Measurements from ENCODE around the gene EXD1.
A peak's percentile ranks its signal among the peaks of the same experiment; 100 is the strongest.

The EXD1 gene

GRCh38 chr15:41254560-41254959, 24.0 kb upstream of the EXD1 start:
- no peak for TF ChIP-seq YY1 (IDR thresholded peaks at IDR 0.05; ENCODE audit: low read depth)
- no peak for TF ChIP-seq EP300 (IDR thresholded peaks at IDR 0.05; ENCODE audit: borderline replicate concordance)
- TF ChIP-seq CREB1 (IDR thresholded peaks at IDR 0.05; ENCODE audit: low read depth), result no peak
- no peak for TF ChIP-seq MAX (IDR thresholded peaks at IDR 0.05)
- TF ChIP-seq REST (IDR thresholded peaks at IDR 0.05; ENCODE audit: low read depth), result no peak
- TF ChIP-seq TCF12 (IDR thresholded peaks at IDR 0.05; ENCODE audit: low read depth), result no peak
- no peak for TF ChIP-seq TEAD4 (IDR thresholded peaks at IDR 0.05)
- no peak for TF ChIP-seq EGR1 (IDR thresholded peaks at IDR 0.05)
- no peak for TF ChIP-seq CEBPB (IDR thresholded peaks at IDR 0.05)
- TF ChIP-seq ZBTB7A (IDR thresholded peaks at IDR 0.05; ENCODE audit: low read depth), result no peak
- no peak for TF ChIP-seq FOXM1 (IDR thresholded peaks at IDR 0.05; ENCODE audit: borderline replicate concordance, low read depth)
- no peak for TF ChIP-seq USF1 (IDR thresholded peaks at IDR 0.05)
- no peak for TF ChIP-seq TAF1 (IDR thresholded peaks at IDR 0.05; ENCODE audit: low read depth)
- no peak for TF ChIP-seq NFIC (IDR thresholded peaks at IDR 0.05)
- TF ChIP-seq RAD21 (IDR thresholded peaks at IDR 0.05; ENCODE audit: low read depth), result no peak

GRCh38 chr15:41251411-41251810, 20.9 kb upstream of the EXD1 start:
- no peak for TF ChIP-seq EGR1 (IDR thresholded peaks at IDR 0.05)
- TF ChIP-seq TEAD4 (IDR thresholded peaks at IDR 0.05), result no peak
- no peak for TF ChIP-seq EP300 (IDR thresholded peaks at IDR 0.05; ENCODE audit: borderline replicate concordance)
- TF ChIP-seq REST (IDR thresholded peaks at IDR 0.05; ENCODE audit: low read depth), result no peak
- TF ChIP-seq FOXM1 (IDR thresholded peaks at IDR 0.05; ENCODE audit: borderline replicate concordance, low read depth), result no peak
- TF ChIP-seq TCF12 (IDR thresholded peaks at IDR 0.05; ENCODE audit: low read depth), result no peak
- TF ChIP-seq ZBTB7A (IDR thresholded peaks at IDR 0.05; ENCODE audit: low read depth), result no peak
- TF ChIP-seq CREB1 (IDR thresholded peaks at IDR 0.05; ENCODE audit: low read depth), result no peak
- no peak for TF ChIP-seq TAF1 (IDR thresholded peaks at IDR 0.05; ENCODE audit: low read depth)
- no peak for TF ChIP-seq NFIC (IDR thresholded peaks at IDR 0.05)
- no peak for TF ChIP-seq USF1 (IDR thresholded peaks at IDR 0.05)
- TF ChIP-seq RAD21 (IDR thresholded peaks at IDR 0.05; ENCODE audit: low read depth), result no peak
- no peak for TF ChIP-seq CEBPB (IDR thresholded peaks at IDR 0.05)
- TF ChIP-seq MAX (IDR thresholded peaks at IDR 0.05), result no peak

- no peak for TF ChIP-seq TCF12 (IDR thresholded peaks at IDR 0.05; ENCODE audit: low read depth)
- TF ChIP-seq NFIC (IDR thresholded peaks at IDR 0.05), result peak; percentile 69
These were observed 10.8 kb upstream of the EXD1 start for GRCh38 chr15:41241221-41241964.

- no peak for TF ChIP-seq CEBPB (IDR thresholded peaks at IDR 0.05)
- no peak for TF ChIP-seq EGR1 (IDR thresholded peaks at IDR 0.05)
- no peak for TF ChIP-seq USF1 (IDR thresholded peaks at IDR 0.05)
- TF ChIP-seq RAD21 (IDR thresholded peaks at IDR 0.05; ENCODE audit: low read depth), result no peak
- TF ChIP-seq NFIC (IDR thresholded peaks at IDR 0.05), result no peak
- TF ChIP-seq FOXM1 (IDR thresholded peaks at IDR 0.05; ENCODE audit: borderline replicate concordance, low read depth), result no peak
- TF ChIP-seq CREB1 (IDR thresholded peaks at IDR 0.05; ENCODE audit: low read depth), result no peak
- no peak for TF ChIP-seq TEAD4 (IDR thresholded peaks at IDR 0.05)
- no peak for TF ChIP-seq MAX (IDR thresholded peaks at IDR 0.05)
These were observed 7.5 kb upstream of the EXD1 start for GRCh38 chr15:41238100-41238499.

GRCh38 chr15:41235929-41236328, 5.4 kb upstream of the EXD1 start:
- TF ChIP-seq YY1 (IDR thresholded peaks at IDR 0.05; ENCODE audit: low read depth) (no peak), USF1 (IDR thresholded peaks at IDR 0.05) (no peak), TAF1 (IDR thresholded peaks at IDR 0.05; ENCODE audit: low read depth) (no peak), ZBTB7A (IDR thresholded peaks at IDR 0.05; ENCODE audit: low read depth) (no peak), EGR1 (IDR thresholded peaks at IDR 0.05) (no peak), FOXM1 (IDR thresholded peaks at IDR 0.05; ENCODE audit: borderline replicate concordance, low read depth) (no peak), EP300 (IDR thresholded peaks at IDR 0.05; ENCODE audit: borderline replicate concordance) (no peak), NFIC (IDR thresholded peaks at IDR 0.05) (no peak), CREB1 (IDR thresholded peaks at IDR 0.05; ENCODE audit: low read depth) (no peak), MAX (IDR thresholded peaks at IDR 0.05) (no peak), TCF12 (IDR thresholded peaks at IDR 0.05; ENCODE audit: low read depth) (no peak), RAD21 (IDR thresholded peaks at IDR 0.05; ENCODE audit: low read depth) (no peak), TEAD4 (IDR thresholded peaks at IDR 0.05) (no peak), CEBPB (IDR thresholded peaks at IDR 0.05) (no peak), REST (IDR thresholded peaks at IDR 0.05; ENCODE audit: low read depth) (no peak)
